GM20000 (cell line): Measurements from ENCODE around the gene COQ7.
A peak's percentile ranks its signal among the peaks of the same experiment; 100 is the strongest.

ENCODE experiments used
- DNase-seq: peaks from one replicate; pipeline ENCODE4 v3.0.0; 2012; ENCODE audit warnings: low spot score
- CTCF ChIP-seq: IDR thresholded peaks from 2 replicates; pipeline ENCODE4 v1.5.1; 2012; ENCODE audit warnings: mild to moderate bottlenecking, control low read depth; ENCODE audit errors: extremely low read depth, missing control alignments

The COQ7 gene

DNA sequence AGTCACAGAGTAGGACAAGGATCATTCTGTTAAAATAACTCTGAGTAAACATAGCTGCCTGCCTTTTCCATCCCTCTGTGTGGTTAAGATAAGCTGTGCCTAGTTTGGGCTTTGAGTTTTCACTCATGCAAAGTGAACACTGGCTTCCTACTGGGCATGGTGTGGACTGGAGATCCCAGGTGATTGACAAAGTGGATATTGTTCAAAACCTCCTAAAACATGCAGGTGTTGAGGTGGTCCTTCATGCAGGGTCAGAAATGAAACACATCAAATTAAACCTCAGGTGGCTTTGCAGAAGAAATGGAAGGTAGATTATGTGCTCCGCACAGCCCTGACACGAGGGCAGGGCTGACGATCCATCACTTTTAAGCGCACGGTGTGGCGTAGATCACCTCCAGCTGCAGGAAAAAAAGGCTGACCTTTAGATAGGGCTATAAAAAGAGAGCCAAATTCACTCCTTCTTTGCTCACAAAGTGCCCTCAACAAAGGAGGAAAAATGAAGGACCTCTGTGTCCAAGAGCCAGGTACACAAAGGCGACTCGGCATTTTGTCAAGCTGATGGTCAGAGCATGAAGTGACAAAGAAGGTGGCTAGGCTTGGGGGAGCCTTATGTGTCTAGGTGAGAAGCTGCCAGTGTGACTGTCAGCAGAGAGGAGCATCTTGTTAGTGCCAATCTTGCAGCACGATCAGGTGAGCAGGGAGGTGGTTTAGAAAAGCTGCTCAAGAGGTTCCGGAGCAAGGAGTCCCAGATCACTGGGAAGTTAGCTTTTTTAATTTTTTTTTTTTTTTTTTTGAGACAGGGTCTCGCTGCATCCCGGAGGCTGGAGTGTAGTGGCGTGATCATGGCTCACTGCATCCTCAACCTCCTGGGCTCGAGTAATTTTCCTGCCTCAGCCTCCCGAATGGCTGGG is 26.5 kb downstream of the COQ7 start:
- DNase-seq = no peak
- TF ChIP-seq CTCF = no peak

DNA sequence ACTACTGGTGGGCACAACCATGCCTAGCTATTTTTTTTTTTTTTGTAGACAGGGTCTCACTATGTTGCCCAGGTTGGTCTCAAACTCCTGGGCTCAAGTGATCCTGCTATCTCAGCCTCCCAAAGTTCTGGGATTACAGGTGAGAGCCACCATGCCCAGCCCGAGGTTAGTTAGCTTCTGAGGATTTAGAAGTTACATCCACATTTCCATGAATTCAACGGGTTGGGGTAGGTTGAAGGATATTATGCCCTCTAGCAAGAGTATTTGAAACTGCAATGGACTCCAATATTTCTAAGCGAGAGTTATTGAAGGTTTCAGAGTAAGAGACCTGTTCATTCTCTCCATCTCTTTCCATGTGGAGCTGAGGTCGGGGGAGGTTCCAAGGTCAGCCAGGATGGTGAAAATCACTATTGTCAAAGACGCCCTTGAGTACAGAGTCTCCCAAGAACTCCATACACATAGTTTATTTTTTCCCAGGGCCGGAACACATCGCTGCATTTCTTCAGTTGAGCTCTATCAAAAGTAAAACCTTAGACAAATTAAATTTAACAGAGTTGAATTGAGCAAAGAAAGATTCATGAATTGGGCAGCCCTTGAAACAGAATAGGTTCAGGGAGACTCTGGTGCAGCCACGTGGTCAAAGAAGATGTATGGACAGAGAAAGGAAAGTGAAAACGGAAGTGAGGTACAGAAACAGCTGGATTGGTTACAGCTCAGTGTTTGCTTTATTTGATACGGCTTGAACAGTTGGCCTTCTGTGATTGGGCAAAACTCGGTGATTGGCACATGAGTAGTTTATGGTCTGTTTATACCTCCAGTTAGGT is 27.3 kb downstream of the COQ7 start:
- no peak for TF ChIP-seq CTCF
- DNase-seq = no peak

- DNase-seq = peak; percentile 49
- TF ChIP-seq CTCF = no peak
These were observed 28.2 kb downstream of the COQ7 start for GRCh38 chr16:19095654-19096053.

GRCh38 chr16:19098173-19098572 is 30.8 kb downstream of the COQ7 start:
- TF ChIP-seq CTCF = no peak
- DNase-seq = no peak

- no peak for TF ChIP-seq CTCF
- no peak for DNase-seq
These were observed 34.9 kb downstream of the COQ7 start for GRCh38 chr16:19102187-19102872.

GRCh38 chr16:19104607-19105006 is 37.2 kb downstream of the COQ7 start:
- no peak for DNase-seq
- TF ChIP-seq CTCF = no peak
